IMR-90 (cell line): ENCODE data around the gene NPR2. TPM values are rescaled to one million over a fixed set of nuclear protein-coding genes. Genes with fewer than 3 reads are reported as not detected.
A peak's percentile ranks its signal among the peaks of the same experiment; 100 is the strongest.

ENCODE experiments used
- ATAC-seq: fragments of 200-7000 bp; cut with Tn5 transposase; 2 replicates; pipeline ENCODE4 v1.9.1; 2020; ENCODE audit warnings: low read depth, mild to moderate bottlenecking, moderate library complexity
- Bru-seq: library from RNA; stranded (reverse); fragments of 400-500 nt; gene quantifications from one replicate; lab custom pipeline; 2021; lab: Mats Ljungman, UMichigan
- BruChase-seq, 2 experiments: library from RNA; stranded (reverse); fragments of 400-500 nt; gene quantifications; one replicate each; lab custom pipeline; 2021; lab: Mats Ljungman, UMichigan
- BruUV-seq: library from RNA; stranded (reverse); fragments of 400-500 nt; replicated peaks from 2 replicates; lab custom pipeline; 2021; lab: Mats Ljungman, UMichigan
- CTCF ChIA-PET: fragments of 300-600 bp; formaldehyde crosslinking; extraction: SDS; loops from one replicate; lab custom pipeline; 2021; ENCODE audit warnings: antibody characterized with exemption; lab: Yijun Ruan, JAX
- POLR2A ChIA-PET: fragments of 300-600 bp; sonication (Branson Sonifier 250); formaldehyde crosslinking; loops from one replicate; lab custom pipeline; 2022; ENCODE audit warnings: antibody characterized with exemption; ENCODE audit not compliant: unreplicated experiment; lab: Charles Lee
- DNase-seq: peaks from one replicate; pipeline ENCODE4 v3.0.0; 2013
- H2AFZ ChIP-seq: replicated peaks from 2 replicates; pipeline ENCODE3; 2013; ENCODE audit warnings: low read length, mild to moderate bottlenecking; ENCODE audit not compliant: poor library complexity
- H2AK5ac ChIP-seq: 2 replicates; pipeline ENCODE4 v1.6.1; 2013; ENCODE audit warnings: low read depth, low read length, inconsistent platforms
- H2AK9ac ChIP-seq: replicated peaks from 2 replicates; pipeline ENCODE3; 2013; ENCODE audit warnings: mild to moderate bottlenecking, low read depth, low read length, moderate library complexity; ENCODE audit not compliant: poor library complexity
- H2BK120ac ChIP-seq: 2 replicates; pipeline ENCODE4 v1.6.1; 2013; ENCODE audit warnings: low read depth, low read length, inconsistent platforms
- H2BK15ac ChIP-seq: 3 replicates; pipeline ENCODE4 v1.6.1; 2013; ENCODE audit warnings: low read depth, low read length, inconsistent platforms
- H2BK20ac ChIP-seq: 2 replicates; pipeline ENCODE4 v1.6.1; 2013; ENCODE audit warnings: low read depth, mild to moderate bottlenecking, inconsistent platforms, low read length, moderate library complexity
- H2BK5ac ChIP-seq: 2 replicates; pipeline ENCODE4 v1.6.1; 2013; ENCODE audit warnings: mild to moderate bottlenecking, low read depth, low read length, inconsistent platforms; ENCODE audit not compliant: poor library complexity, severe bottlenecking
- H3K14ac ChIP-seq: replicated peaks from 2 replicates; pipeline ENCODE4 v1.6.1; 2013; ENCODE audit warnings: low read depth, low read length, inconsistent platforms
- H3K18ac ChIP-seq: 2 replicates; pipeline ENCODE4 v1.6.1; 2013; ENCODE audit warnings: low read depth, low read length, control low read depth
- H3K23ac ChIP-seq: 2 replicates; pipeline ENCODE4 v1.6.1; 2013; ENCODE audit warnings: low read depth, low read length, inconsistent platforms
- H3K27ac ChIP-seq: 2 replicates; pipeline ENCODE4 v1.5.1; 2013; ENCODE audit warnings: mild to moderate bottlenecking, control low read depth, low read length; ENCODE audit not compliant: insufficient read depth
- H3K27me3 ChIP-seq: 2 replicates; pipeline ENCODE4 v1.6.1; 2013; ENCODE audit warnings: low read length; ENCODE audit not compliant: control insufficient read depth, insufficient read depth
- H3K36me3 ChIP-seq: 2 replicates; pipeline ENCODE4 v1.6.1; 2013; ENCODE audit warnings: low read length, mixed read lengths; ENCODE audit not compliant: control insufficient read depth, insufficient read depth
- H3K4ac ChIP-seq: 2 replicates; pipeline ENCODE4 v1.6.1; 2013; ENCODE audit warnings: low read depth, low read length, inconsistent platforms
- H3K4me1 ChIP-seq: 2 replicates; pipeline ENCODE4 v1.6.1; 2013; ENCODE audit warnings: low read length, mixed read lengths; ENCODE audit not compliant: control insufficient read depth, insufficient read depth
- H3K4me2 ChIP-seq: 2 replicates; pipeline ENCODE4 v1.6.1; 2013; ENCODE audit warnings: low read depth, mild to moderate bottlenecking, control low read depth, low read length, moderate library complexity
- H3K4me3 ChIP-seq: 2 replicates; pipeline ENCODE4 v1.5.1; 2013; ENCODE audit warnings: low read depth, mild to moderate bottlenecking, control low read depth, low read length, moderate library complexity; ENCODE audit not compliant: insufficient read depth
- H3K56ac ChIP-seq: 2 replicates; pipeline ENCODE4 v1.6.1; 2013; ENCODE audit warnings: low read length, inconsistent platforms; ENCODE audit not compliant: insufficient read depth; ENCODE audit errors: extremely low read depth
- H3K79me1 ChIP-seq, 2 experiments: 2 replicates each; pipeline ENCODE4 v1.6.1; 2013; ENCODE audit warnings: low read length in 2 of 2, inconsistent platforms in 1 of 2, low read depth in 1 of 2
- H3K9ac ChIP-seq: 2 replicates; pipeline ENCODE4 v1.6.1; 2013; ENCODE audit warnings: low read depth, low read length, control low read depth
- H3K9me1 ChIP-seq: 2 replicates; pipeline ENCODE4 v1.6.1; 2013; ENCODE audit warnings: low read length, inconsistent platforms; ENCODE audit not compliant: insufficient read depth
- H3K9me3 ChIP-seq: 2 replicates; pipeline ENCODE4 v1.6.1; 2013; ENCODE audit warnings: low read length; ENCODE audit not compliant: control insufficient read depth, insufficient read depth
- H4K20me1 ChIP-seq: 2 replicates; pipeline ENCODE4 v1.6.1; 2013; ENCODE audit warnings: low read length, inconsistent platforms; ENCODE audit not compliant: insufficient read depth
- H4K5ac ChIP-seq: 2 replicates; pipeline ENCODE4 v1.6.1; 2013; ENCODE audit warnings: mild to moderate bottlenecking, low read depth, low read length, control low read depth
- H4K8ac ChIP-seq, 2 experiments: 2 replicates each; pipeline ENCODE4 v1.6.1; 2013; ENCODE audit warnings: low read depth in 2 of 2, low read length in 2 of 2, control low read depth in 1 of 2, inconsistent platforms in 1 of 2
- H4K91ac ChIP-seq: 2 replicates; pipeline ENCODE4 v1.6.1; 2013; ENCODE audit warnings: low read depth, low read length, inconsistent platforms; ENCODE audit not compliant: insufficient read depth
- MAZ ChIP-seq: IDR thresholded peaks from 2 replicates; pipeline ENCODE4 v1.6.1; 2012; ENCODE audit warnings: low read depth, mild to moderate bottlenecking, low read length, improper control_type of control experiment, moderate library complexity, borderline replicate concordance
- RAD21 ChIP-seq: IDR thresholded peaks from 2 replicates; pipeline ENCODE4 v1.6.1; 2012; ENCODE audit warnings: low read length, improper control_type of control experiment
- SMC3 ChIP-seq: fragments of 150-350 bp; IDR thresholded peaks from 2 replicates; pipeline ENCODE4 v1.6.1; 2016; ENCODE audit warnings: low read depth, mild to moderate bottlenecking, antibody characterized with exemption, low read length, moderate library complexity
- WGBS, 2 experiments: methylation state at CpG; one replicate each; pipeline versions ENCODE4 v1.1.5 to v1.1.7; 2013; ENCODE audit warnings: missing lambda C conversion rate in 2 of 2; ENCODE audit not compliant: insufficient read length in 1 of 2; ENCODE audit errors: extremely low coverage in 2 of 2; 5-methylcytosine and 5-hydroxymethylcytosine counted together
- dilution Hi-C: fragments of 300-500 bp; cut with HindIII; formaldehyde crosslinking; loops from one replicate; pipeline ENCODE4 v1.14.3; 2018; ENCODE audit warnings: low sequenced_read_pairs; ENCODE audit not compliant: unreplicated experiment
- in situ Hi-C: fragments of 300-500 bp; cut with MboI; formaldehyde crosslinking; loops from 3 replicates; pipeline ENCODE4 v1.14.3; 2019; ENCODE audit warnings: low sequenced_read_pairs, inconsistent platforms, mixed read lengths
- intact Hi-C: fragments of 100-400 bp; cut with micrococcal nuclease; formaldehyde crosslinking; loops from 2 replicates; pipeline ENCODE4 v1.10.0; 2022
- long read RNA-seq: library from polyadenylated mRNA; unstranded; transcript quantifications from one replicate; pipeline ENCODE4 v2.0.0, GENCODE V29; 2021; ENCODE audit not compliant: unreplicated experiment
- polyA plus RNA-seq, 3 experiments: library from polyadenylated mRNA; depleted of rRNA; stranded (reverse); fragments of >200 nt; gene quantifications; 2 replicates each; pipeline ENCODE4 v1.2.3, GENCODE V29; 2012; ENCODE audit warnings: low replicate concordance in 1 of 3
- total RNA-seq: library from RNA; depleted of rRNA; stranded (reverse); fragments of >200 nt; gene quantifications from 2 replicates; pipeline ENCODE4 v1.2.3, GENCODE V29; 2012; rRNA removed

The NPR2 gene
- total RNA-seq (5.2 and 6.4 TPM in 2 replicates), polyA plus RNA-seq (2012; rRNA removed) (29.9 and 35.7 TPM in 2 replicates), Bru-seq, nascent RNA (percentile 61 among the genes with signal in this experiment), BruChase-seq, experiment 1, labeled RNA remaining after a 6-hour chase (percentile 65 among the genes with signal in this experiment), BruChase-seq, experiment 2, labeled RNA remaining after a 2-hour chase (percentile 70 among the genes with signal in this experiment)
- 12.3 and 21.9 TPM in 2 replicates for polyA plus RNA-seq (2012; cell fraction: cytosol; rRNA removed)
- 47.1 and 127 TPM in 2 replicates for polyA plus RNA-seq (2012; cell fraction: nucleus; rRNA removed; ENCODE audit: low replicate concordance)
- long read RNA-seq, transcript NPR2-201 (22 exons, 3,686 nt) = major isoform, 7 of 14 reads
- long read RNA-seq, partial matches to known transcripts = 5 of 14 reads
- long read RNA-seq, other reads (novel, unspliced or antisense) = 1 of 14 reads

- H4K8ac ChIP-seq = peak within 1 kb of the TSS; percentile 96 to 99
- peak within 1 kb of the TSS; percentile 91 for H3K23ac ChIP-seq
- no TSS peak for BruUV-seq
- peak; percentile 70 for ATAC-seq
- H3K27me3 ChIP-seq = no peaks in the 10 kb centered on the region
- ChIA-PET POLR2A (interaction anchor here (0.7 kb wide), 1 partner anchor 10 kb away, joined by 3 read pairs; no protein-coding TSS in a partner anchor), CTCF (interaction anchor here (0.6 to 2.1 kb wide), 4 partner anchors 21 to 131 kb away, joined by 3 to 25 read pairs (median 4); partner anchors contain the start of gene SPAG8)
- WGBS, 2 experiments = 3% methylated on average over 28 of the region's 64 CpGs; no CpG with 5 or more reads in 1 of the 2 experiments
- H3K4me1 ChIP-seq = peaks cover 28% of the 10 kb centered on the region
- H3K9ac ChIP-seq = peak within 1 kb of the TSS; percentile 90
- H4K5ac ChIP-seq = peak within 1 kb of the TSS; percentile 100
- peaks cover 27 to 47% of the 10 kb centered on the region in 2 experiments for H3K79me1 ChIP-seq
- peak within 1 kb of the TSS; percentile 97 for H3K18ac ChIP-seq
- H2BK5ac ChIP-seq = peak within 1 kb of the TSS; percentile 69
- peak within 1 kb of the TSS; percentile 82 for H4K91ac ChIP-seq
- peak within 1 kb of the TSS; percentile 90 for H3K14ac ChIP-seq
- peak within 1 kb of the TSS; percentile 89 for H3K27ac ChIP-seq
- H2AK5ac ChIP-seq = peak within 1 kb of the TSS; percentile 75
- H3K9me3 ChIP-seq = no peaks in the 10 kb centered on the region
- H3K4ac ChIP-seq = peak within 1 kb of the TSS; percentile 99
- peak within 1 kb of the TSS; percentile 97 for H2AK9ac ChIP-seq
- H3K56ac ChIP-seq = peak within 1 kb of the TSS; percentile 61; the same call in 1 of the 2 replicates
- DNase-seq = peak; percentile 9
- peak within 1 kb of the TSS; percentile 98 for H3K4me2 ChIP-seq
- intact Hi-C loops = loop anchor here (2.0 kb wide), 1 partner anchor 21 kb away; the partner anchor contains the start of gene SPAG8
- H2BK20ac ChIP-seq = peak within 1 kb of the TSS; percentile 68
- dilution Hi-C loops = no loop called here
- peak within 1 kb of the TSS; percentile 89 for H3K4me3 ChIP-seq
- H2BK120ac ChIP-seq = peak within 1 kb of the TSS; percentile 79
- H4K20me1 ChIP-seq = no peaks in the 10 kb centered on the region
- no peaks in the 10 kb centered on the region for H3K36me3 ChIP-seq
- H3K9me1 ChIP-seq = peaks cover 34% of the 10 kb centered on the region
- no peak for TF ChIP-seq RAD21
- TF ChIP-seq MAZ = 0 out of 2 replicates have a peak, but pooled peaks have one; percentile 41
- no peak for TF ChIP-seq SMC3
- H2AFZ ChIP-seq = peak within 1 kb of the TSS; percentile 93
- H2BK15ac ChIP-seq = peak within 1 kb of the TSS; percentile 64; the same call in 2 of the 3 replicates
- in situ Hi-C loops = no loop called here
Observed at GRCh38 chr9:35791297-35791921, at the start of gene NPR2. Gene NPR2 (plus strand): TSS chr9:35791591. CDS start chr9:35792409, 818 bp downstream.
